HG02885 (cell line): Measurements from ENCODE around the gene ITM2C.
A peak's percentile ranks its signal among the peaks of the same experiment; 100 is the strongest.

Source experiments
- ATAC-seq: cut with Tn5 transposase; IDR thresholded peaks from one replicate; pipeline ENCODE4 v1.9.1; 2021; ENCODE audit warnings: mild to moderate bottlenecking; ENCODE audit not compliant: unreplicated experiment, poor library complexity

ITM2C gene

GRCh38 chr2:230922951-230923717, 58.4 kb downstream of the ITM2C start:
- ATAC-seq, result no peak

- peak; percentile 2 for ATAC-seq
Observed at GRCh38 chr2:230924092-230924469, 59.3 kb downstream of the ITM2C start.

GRCh38 chr2:230924470-230925341, 60.0 kb downstream of the ITM2C start, which contains the start of gene GPR55:
GPR55 (minus strand) TSS chr2:230925242; CDS start chr2:230910962, 14,280 bp downstream.
- peak; percentile 42 for ATAC-seq

GRCh38 chr2:230925443-230925878, 60.7 kb downstream of the ITM2C start:
- ATAC-seq, result peak; percentile 29

- peak; percentile 32 for ATAC-seq
Observed at GRCh38 chr2:230925879-230926765, 61.4 kb downstream of the ITM2C start.

- ATAC-seq, result no peak
Observed at GRCh38 chr2:230927711-230928341, 63.1 kb downstream of the ITM2C start.
